Transverse colon (tissue), 4 donors: ENCODE data around the gene PPP2R2C. TPM values are rescaled to one million over a fixed set of nuclear protein-coding genes. Genes with fewer than 3 reads are reported as not detected.

Experiments
- DNase-seq: peaks from one replicate; pipeline ENCODE4 v3.0.0-alpha.2; 2019
- H3K27ac ChIP-seq, 4 donors: fragments of 200-600 bp; sonication (generic); 2 replicates each; pipeline ENCODE4 v1.5.1; 2016 to 2018; ENCODE audit warnings: inconsistent platforms in 4 of 4
- H3K27me3 ChIP-seq: fragments of 200-600 bp; sonication (generic); 2 replicates; pipeline ENCODE4 v1.5.1; 2017; ENCODE audit warnings: inconsistent platforms
- H3K36me3 ChIP-seq, 4 donors: fragments of 200-600 bp; sonication (generic); 2 replicates each; pipeline ENCODE4 v1.5.1; 2017 to 2019; ENCODE audit warnings: inconsistent platforms in 4 of 4
- H3K4me1 ChIP-seq, 4 donors: fragments of 200-600 bp; sonication (generic); 2 replicates each; pipeline ENCODE4 v1.5.1; 2017 to 2020; ENCODE audit warnings: inconsistent platforms in 4 of 4
- H3K4me3 ChIP-seq, 4 donors: fragments of 200-600 bp; sonication (generic); 1 replicate in 1 of 4; 2 replicates in 3 of 4; pipeline versions ENCODE4 v1.5.1 to v1.6.1; 2017 to 2019; ENCODE audit warnings: inconsistent platforms in 4 of 4
- H3K9me3 ChIP-seq, 2 donors: fragments of 200-600 bp; sonication (generic); 2 replicates each; pipeline ENCODE4 v1.5.1; 2017 to 2019; ENCODE audit warnings: inconsistent platforms in 2 of 2
- EP300 ChIP-seq: sonication (generic); formaldehyde crosslinking; IDR thresholded peaks from one replicate; pipeline ENCODE4 v1.6.1; 2017; ENCODE audit warnings: antibody characterized with exemption, low read depth
- POLR2A ChIP-seq: fragments of 450-650 bp; IDR thresholded peaks from one replicate; pipeline ENCODE4 v1.6.1; 2016; ENCODE audit warnings: antibody characterized with exemption, mild to moderate bottlenecking, moderate library complexity
- POLR2AphosphoS5 ChIP-seq, 3 donors: sonication (generic); formaldehyde crosslinking; IDR thresholded peaks; one replicate each; pipeline ENCODE4 v1.6.1; 2016; ENCODE audit warnings: antibody characterized with exemption in 3 of 3
- WGBS, 2 donors: methylation state at CpG; one replicate each; pipeline ENCODE4 v1.1.5; 2018; ENCODE audit warnings: low coverage in 1 of 2; 5-methylcytosine and 5-hydroxymethylcytosine counted together
- in situ Hi-C, 4 donors: fragments of 200-750 bp; cut with MboI; loops; one replicate each; pipeline versions ENCODE4 v1.15.0 to v1.15.1; 2017; ENCODE audit warnings: low sequenced_read_pairs in 3 of 4, low pct_ligation_motif_present in 1 of 4, low pct_unique_long_range_greater_than_20kb in 1 of 4
- intact Hi-C: fragments of 100-400 bp; cut with DNase I; formaldehyde crosslinking; loops from one replicate; pipeline ENCODE4 v1.15.1; 2023; ENCODE audit warnings: low total_unique reads
- total RNA-seq, 4 donors: library from RNA; depleted of rRNA; stranded (reverse); fragments of >200 nt; gene quantifications; one replicate each; pipeline ENCODE4 v1.1.0, GENCODE V29; 2016
- TF ChIP-seq, protein P1 (sequence below), 5 experiments: fragments of 200-600 bp in 3 of 5; fragments of 450-650 bp in 2 of 5; sonication (generic) in 3 of 5; IDR thresholded peaks; 1 replicate in 2 of 5; 2 replicates in 3 of 5; pipeline ENCODE4 v1.5.1; 2016 to 2017; ENCODE audit warnings: antibody characterized with exemption in 5 of 5, inconsistent platforms in 3 of 5, mild to moderate bottlenecking in 2 of 5, moderate library complexity in 1 of 5

The PPP2R2C gene
- total RNA-seq, 4 donors from 2014 or later, result 0.27 to 8.8 (median 1.7) TPM

DNA sequence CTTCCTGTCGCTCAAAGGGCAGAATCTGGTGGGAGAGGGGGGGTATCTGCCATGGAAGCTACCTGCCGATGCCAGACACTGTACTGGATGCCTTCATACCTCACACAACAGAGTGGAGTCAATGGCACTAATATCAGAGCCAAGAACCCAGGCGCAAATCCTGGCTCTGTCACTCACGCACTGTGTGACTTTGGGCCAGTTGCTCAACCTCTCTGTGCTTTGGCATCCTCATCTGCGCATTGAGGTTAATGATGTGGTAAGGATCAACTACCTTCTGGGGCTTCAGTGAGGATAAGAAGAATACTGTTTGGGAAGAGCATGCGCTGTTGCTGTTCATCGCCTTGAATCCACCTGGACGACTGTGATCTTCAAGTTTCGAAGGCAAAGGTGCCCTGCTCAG, 70.6 kb downstream of the PPP2R2C start:
- H3K4me1 ChIP-seq, result peaks cover 0 to 4% (median 0%) of the 10 kb centered on the region in 4 donors
- no peak overlapping the region for H3K4me3 ChIP-seq
- 86% methylated on average over 9 of the region's 9 CpGs; no CpG with 5 or more reads in 1 of the 2 donors for WGBS, 2 donors
- H3K36me3 ChIP-seq, result no peaks in the 10 kb centered on the region
- in situ Hi-C loops, result no loop called here
- H3K27ac ChIP-seq, result no peak overlapping the region
- no peak for DNase-seq
- intact Hi-C loops, result no loop called here
- TF ChIP-seq, protein P1, sequence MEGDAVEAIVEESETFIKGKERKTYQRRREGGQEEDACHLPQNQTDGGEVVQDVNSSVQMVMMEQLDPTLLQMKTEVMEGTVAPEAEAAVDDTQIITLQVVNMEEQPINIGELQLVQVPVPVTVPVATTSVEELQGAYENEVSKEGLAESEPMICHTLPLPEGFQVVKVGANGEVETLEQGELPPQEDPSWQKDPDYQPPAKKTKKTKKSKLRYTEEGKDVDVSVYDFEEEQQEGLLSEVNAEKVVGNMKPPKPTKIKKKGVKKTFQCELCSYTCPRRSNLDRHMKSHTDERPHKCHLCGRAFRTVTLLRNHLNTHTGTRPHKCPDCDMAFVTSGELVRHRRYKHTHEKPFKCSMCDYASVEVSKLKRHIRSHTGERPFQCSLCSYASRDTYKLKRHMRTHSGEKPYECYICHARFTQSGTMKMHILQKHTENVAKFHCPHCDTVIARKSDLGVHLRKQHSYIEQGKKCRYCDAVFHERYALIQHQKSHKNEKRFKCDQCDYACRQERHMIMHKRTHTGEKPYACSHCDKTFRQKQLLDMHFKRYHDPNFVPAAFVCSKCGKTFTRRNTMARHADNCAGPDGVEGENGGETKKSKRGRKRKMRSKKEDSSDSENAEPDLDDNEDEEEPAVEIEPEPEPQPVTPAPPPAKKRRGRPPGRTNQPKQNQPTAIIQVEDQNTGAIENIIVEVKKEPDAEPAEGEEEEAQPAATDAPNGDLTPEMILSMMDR (IDR thresholded peaks at IDR 0.05), result no peak
- TF ChIP-seq POLR2A (no peak), EP300 (no peak), POLR2AphosphoS5 (IDR thresholded peaks at IDR 0.05) (no peak)
- H3K27me3 ChIP-seq, result peaks cover 59% of the 10 kb centered on the region
- no peaks in the 10 kb centered on the region for H3K9me3 ChIP-seq

DNA sequence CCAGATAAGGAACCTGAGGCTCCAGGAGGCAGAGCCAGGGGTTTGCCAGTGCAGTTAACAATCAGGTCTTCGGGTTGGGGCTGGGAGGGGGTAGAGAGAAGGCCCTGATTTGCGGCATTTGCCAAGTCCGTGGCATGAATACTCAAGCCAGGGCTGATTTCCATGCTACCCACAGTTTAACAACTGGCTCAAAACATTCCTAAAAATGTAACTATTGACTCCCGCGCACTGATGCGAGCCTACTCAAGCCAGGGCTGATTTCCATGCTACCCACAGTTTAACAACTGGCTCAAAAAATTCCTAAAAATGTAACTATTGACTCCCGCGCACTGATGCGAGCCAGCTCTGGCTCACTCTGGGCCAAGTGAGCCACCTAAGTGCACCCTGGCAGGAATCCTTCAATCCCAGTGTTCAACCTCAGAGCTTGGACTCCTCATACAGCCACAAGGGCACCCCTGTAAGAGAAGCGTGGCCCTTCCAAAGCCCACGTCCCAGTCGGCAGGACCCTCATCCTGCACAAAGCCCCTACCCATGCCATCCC, 75.6 kb downstream of the PPP2R2C start:
- DNase-seq, result no peak
- WGBS, 2 donors, result 78 to 100% methylated on average over 3 to 12 of the region's 12 CpGs
- Histone ChIP-seq H3K27me3 (peaks cover 16% of the 10 kb centered on the region), H3K4me1 (no peaks in the 10 kb centered on the region), H3K9me3 (no peaks in the 10 kb centered on the region), H3K4me3 (no peak overlapping the region), H3K27ac (no peak overlapping the region), H3K36me3 (no peaks in the 10 kb centered on the region)
- no peak for TF ChIP-seq POLR2A
- TF ChIP-seq, protein P1 (IDR thresholded peaks at IDR 0.05), result no peak
- in situ Hi-C loops, result no loop called here
- intact Hi-C loops, result no loop called here

DNA sequence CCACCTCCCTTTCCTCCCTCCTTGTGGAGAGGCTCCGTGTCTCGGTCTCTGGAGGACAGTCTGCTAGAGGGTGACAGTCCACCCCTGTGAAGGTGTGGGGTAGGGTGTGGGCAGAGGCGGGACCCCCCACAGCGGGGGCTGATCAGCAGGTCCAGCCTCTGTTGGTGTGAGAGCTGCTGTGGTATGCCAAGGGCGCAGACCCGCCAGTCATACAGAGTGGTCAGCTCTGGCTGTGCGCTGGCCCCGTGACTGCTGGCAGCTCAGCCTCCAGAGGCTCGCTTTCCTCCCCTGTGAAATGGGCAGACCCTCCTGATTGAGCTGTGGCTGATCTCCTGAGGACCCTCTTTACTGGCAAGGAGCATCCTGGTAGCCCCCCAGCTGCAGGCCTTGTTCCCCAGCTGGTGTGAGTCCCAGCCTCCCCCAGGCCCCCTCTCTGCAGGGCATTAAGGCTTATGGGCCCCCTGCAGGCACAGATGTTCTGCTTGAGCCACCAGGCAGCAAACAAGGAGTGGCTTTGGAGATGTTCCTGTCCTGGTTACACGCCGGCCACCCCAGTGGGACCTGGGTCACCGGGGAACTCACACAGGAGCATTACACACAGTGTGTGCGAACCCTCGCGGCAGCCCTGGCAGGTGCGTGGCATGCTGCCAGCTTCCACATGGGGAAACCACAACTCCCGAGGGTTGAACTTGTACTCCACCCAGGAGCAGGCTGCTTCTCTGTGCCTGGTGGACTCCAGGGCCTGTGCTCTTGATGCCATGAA, 76.8 kb downstream of the PPP2R2C start:
- Histone ChIP-seq H3K27ac (no peak overlapping the region), H3K9me3 (no peaks in the 10 kb centered on the region), H3K27me3 (peaks cover 13% of the 10 kb centered on the region), H3K4me1 (no peaks in the 10 kb centered on the region), H3K4me3 (no peak overlapping the region), H3K36me3 (no peaks in the 10 kb centered on the region)
- no peak for TF ChIP-seq POLR2AphosphoS5 (IDR thresholded peaks at IDR 0.05)
- TF ChIP-seq, protein P1 (IDR thresholded peaks at IDR 0.05), result no peak
- TF ChIP-seq POLR2A, result no peak
- TF ChIP-seq EP300, result no peak
- in situ Hi-C loops, result no loop called here
- intact Hi-C loops, result no loop called here
- 53% methylated on average over 13 of the region's 17 CpGs; no CpG with 5 or more reads in 1 of the 2 donors for WGBS, 2 donors
- no peak for DNase-seq

DNA sequence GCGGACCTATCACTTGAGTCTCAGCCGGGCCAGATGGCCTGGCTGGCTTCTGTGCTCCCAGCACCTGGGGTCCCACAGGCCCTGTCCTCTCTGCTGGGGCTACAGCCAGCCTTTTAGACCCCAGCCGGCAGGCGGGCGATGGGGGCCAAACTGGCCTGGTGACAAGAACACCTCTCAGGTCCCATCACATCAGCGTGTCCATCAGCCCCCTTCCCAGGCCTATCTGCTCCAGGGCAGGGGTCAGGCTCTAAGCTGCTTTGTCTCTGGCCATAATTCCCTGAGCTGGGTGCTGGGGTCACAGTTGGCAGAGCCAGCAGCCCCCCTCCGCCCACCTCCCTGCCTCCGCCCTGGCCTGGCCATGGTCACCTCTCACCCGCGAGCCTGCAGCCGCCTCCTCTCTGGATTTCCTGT, 77.7 kb downstream of the PPP2R2C start:
- no peak for DNase-seq
- peaks cover 15% of the 10 kb centered on the region for H3K27me3 ChIP-seq
- WGBS, 2 donors, result 91 to 100% methylated on average over 6 to 11 of the region's 11 CpGs
- H3K4me1 ChIP-seq, result no peaks in the 10 kb centered on the region
- no peak overlapping the region for H3K27ac ChIP-seq
- no peaks in the 10 kb centered on the region for H3K36me3 ChIP-seq
- H3K4me3 ChIP-seq, result no peak overlapping the region
- in situ Hi-C loops (no loop called here), intact Hi-C loops (no loop called here)
- H3K9me3 ChIP-seq, result no peaks in the 10 kb centered on the region
- TF ChIP-seq POLR2A (no peak), EP300 (no peak), POLR2AphosphoS5 (IDR thresholded peaks at IDR 0.05) (no peak)
- TF ChIP-seq, protein P1 (IDR thresholded peaks at IDR 0.05), result no peak
